GF-D8 (cell line): Measurements from ENCODE around the gene IFIT1.
"Not testable (repeated sequence)": the region's sequence is repeated elsewhere in the genome, so short reads cannot be mapped to it uniquely, and the experiment has no call there.

ENCODE experiments used
- DNase-seq: peaks from one replicate; lab custom pipeline; 2025; lab: John Stamatoyannopoulos, UW

Gene IFIT1

DNA sequence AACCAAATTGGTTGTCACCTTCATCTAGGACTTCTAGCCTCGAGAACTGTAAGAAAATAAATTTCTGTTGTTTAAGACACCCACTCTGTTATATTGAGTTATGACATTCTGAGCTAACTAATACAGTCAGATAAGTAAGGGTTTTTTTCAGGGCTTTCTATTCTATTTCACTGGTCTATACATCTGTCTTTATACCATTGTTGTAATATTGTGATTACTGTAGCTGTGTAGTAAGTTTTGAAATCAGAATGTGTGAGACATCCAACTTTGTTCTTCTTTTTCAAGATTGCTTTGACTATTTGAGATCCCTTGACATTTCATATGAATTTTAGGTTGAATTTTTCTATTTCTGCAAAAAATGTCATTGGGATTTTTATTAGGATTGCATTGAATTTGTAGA is 7.5 kb downstream of the IFIT1 start:
- DNase-seq = no peak

DNA sequence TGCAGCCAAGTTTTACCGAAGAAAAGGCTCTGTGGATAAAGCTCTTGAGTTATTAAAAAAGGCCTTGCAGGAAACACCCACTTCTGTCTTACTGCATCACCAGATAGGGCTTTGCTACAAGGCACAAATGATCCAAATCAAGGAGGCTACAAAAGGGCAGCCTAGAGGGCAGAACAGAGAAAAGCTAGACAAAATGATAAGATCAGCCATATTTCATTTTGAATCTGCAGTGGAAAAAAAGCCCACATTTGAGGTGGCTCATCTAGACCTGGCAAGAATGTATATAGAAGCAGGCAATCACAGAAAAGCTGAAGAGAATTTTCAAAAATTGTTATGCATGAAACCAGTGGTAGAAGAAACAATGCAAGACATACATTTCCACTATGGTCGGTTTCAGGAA is 10.6 kb downstream of the IFIT1 start:
- no peak for DNase-seq

DNA sequence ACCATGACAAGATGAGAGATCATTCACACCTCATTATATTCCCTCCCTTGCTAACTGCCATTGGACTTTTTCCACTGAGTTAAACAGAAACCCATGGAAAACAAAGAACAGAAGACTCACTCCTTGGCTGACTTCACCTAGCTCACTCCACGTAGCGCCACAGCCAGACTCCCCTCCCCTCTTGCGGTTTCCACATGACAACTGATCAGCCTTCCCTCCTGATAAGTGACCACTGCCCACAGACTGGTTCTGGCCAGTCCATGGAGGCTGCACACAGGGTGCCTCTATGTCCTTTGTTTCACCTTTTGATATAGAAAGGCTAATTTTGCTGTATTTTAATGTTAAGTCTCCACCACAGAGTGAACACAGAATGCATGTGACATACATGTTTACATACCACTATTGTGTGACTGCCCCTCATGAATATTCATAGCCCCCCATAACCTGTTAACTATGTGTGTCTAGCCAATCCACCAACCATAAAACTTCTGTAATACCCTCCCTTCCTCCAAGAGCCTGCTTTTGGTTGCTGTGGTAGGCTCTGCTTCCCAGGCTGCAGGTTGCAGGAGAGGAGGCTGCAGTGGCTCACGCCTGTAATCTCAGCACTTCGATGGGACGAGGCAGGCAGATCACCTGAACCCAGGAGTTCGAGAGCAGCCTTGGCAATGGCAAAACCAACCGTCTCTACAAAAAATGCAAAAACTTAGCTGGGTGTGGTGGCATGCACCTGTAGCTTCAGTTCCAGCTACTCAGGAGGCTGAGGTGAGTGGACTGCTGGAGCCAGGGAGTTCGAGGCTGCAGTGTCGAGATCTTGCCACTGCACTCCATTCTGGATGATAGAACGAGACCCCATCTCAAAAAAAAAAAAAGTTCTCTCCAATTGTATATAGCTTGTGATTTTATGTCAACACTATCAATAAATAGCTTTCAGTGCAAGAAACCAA is 12.0 kb downstream of the IFIT1 start:
- DNase-seq = no peak

GRCh38 chr10:89406178-89406577 is 13.8 kb downstream of the IFIT1 start:
- DNase-seq = not testable (repeated sequence)

DNA sequence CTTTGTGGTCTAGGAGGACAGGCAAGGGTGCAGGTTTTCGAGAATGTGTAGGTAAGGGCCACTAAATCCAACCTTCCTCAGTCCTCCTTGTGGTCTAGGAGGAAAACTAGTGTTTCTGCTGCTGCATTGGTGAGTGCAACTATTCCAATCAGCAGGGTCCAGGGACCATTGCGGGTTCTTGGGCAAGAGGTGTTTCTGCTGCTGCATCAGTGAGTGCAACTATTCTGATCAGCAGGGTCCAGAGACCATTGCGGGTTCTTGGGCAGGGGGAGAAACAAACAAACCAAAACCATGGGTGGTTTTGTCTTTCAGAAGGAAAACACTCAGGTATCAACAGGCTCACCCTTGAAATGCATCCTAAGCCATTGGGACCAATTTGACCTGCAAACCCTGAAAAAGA is 15.4 kb downstream of the IFIT1 start:
- DNase-seq = not testable (repeated sequence)

GRCh38 chr10:89409282-89409681 is 16.9 kb downstream of the IFIT1 start:
- not testable (repeated sequence) for DNase-seq

DNA sequence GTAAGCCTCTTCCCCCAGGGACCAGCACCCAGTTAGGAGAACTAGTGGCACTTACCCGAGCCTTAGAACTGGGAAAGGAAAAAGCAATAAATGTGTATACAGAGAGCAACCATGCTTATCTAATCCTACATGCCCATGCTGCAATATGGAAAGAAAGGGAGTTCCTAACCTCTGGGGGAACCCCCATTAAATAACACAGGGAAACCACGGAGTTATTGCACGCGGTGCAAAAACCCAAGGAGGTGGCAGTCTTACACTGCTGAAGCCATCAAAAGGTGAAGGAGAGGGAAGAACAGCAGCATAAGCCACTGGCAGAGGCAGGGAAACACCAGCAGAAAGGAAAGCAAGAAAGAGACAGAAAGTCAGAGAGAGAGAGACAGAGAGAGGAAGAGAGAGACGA is 18.1 kb downstream of the IFIT1 start:
- not testable (repeated sequence) for DNase-seq

GRCh38 chr10:89411135-89411534 is 18.7 kb downstream of the IFIT1 start:
- not testable (repeated sequence) for DNase-seq

GRCh38 chr10:89412276-89412675 is 19.9 kb downstream of the IFIT1 start:
- not testable (repeated sequence) for DNase-seq

DNA sequence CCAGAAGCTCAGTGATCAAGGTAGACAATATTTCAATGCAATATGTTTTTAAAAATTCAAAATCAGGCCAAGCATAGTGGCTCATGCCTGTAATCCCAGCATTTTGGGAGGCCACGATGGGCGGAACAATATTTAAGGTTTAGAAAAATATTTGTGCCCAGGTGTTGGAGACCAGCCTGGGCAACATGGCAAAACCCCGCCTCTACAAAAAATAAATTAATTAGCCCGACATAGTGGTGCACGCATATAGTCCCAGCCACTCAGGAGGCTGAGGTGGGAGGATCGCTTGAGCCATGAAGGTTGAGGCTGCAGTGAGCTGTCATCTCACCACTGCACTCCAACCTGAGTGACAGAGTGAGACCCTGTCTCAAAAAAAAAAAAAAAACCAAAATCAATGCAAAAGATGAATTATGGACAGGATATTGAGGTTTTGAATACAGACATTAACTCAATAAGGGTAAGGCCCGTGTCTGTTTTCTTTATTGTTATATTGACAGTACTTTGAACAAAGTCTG is 21.0 kb downstream of the IFIT1 start:
- DNase-seq = no peak

- DNase-seq = no peak
Measured at GRCh38 chr10:89414146-89414878, 21.9 kb downstream of the IFIT1 start, which contains the start of gene IFIT5. IFIT5 (plus strand) TSS chr10:89414568; CDS start chr10:89414799, 231 bp downstream.

DNA sequence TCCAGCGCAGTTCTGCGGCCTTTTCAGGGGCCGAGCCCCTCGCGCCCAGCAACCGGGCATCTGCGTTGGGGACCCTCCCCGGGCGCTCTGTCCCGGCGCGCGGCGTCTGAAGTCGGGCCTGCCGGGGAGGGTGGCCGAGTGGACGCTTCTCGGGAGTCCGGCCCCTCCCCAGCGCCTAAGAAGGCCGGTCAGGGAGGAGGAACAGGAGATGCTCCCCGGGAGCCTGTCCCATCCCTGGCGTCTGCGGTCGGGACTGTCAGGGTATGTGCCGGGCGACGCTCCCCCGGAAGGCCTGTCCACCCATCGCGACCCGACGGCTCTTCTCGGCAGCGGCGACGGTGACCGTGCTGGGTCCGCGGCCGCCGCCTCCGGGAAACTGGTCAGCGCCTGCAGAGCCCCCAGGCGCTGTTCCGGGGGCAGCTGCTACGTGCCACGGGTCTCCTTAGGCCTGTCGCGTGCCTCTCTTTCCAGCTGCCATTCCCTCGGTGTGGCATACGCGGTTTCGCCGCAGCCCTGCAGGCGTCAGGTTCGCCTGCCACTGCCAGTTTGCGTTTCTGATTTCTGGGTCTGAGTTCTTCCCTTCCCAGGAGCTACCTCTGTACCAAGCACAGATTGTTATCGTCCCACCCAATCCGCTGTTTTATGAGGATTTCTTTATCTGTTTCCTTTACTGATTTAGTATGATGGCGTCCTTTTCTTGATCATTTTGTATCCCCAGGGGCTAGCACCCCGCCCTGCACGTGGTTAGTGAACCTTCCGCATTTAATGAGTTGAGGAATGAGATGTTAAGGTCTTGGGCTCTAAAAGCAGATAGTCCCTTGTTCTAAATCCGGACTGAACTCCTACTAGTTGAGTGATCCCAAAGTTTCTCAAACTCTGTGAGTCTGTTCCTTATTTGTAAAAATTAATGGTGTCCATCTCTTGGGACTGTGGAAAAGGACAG is 22.7 kb downstream of the IFIT1 start:
- no peak for DNase-seq

DNA sequence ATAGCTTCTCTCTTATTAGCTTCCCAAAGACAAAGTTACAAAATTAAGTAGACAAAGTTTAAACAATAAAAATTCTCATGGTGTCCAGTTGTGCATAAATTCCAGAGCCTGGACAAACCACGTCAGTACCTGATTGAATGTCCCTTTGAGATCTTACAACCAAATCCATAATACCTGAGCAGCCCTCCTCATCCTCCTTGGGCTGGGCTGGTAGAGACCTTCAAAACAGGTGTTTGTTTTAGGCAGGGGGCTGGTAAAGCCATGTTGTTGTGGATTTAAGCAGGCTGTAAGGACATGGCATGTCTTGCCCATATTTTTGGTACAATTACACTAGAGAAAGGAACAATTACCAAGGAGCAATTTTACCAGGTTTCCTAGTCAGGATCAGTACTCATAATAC is 24.0 kb downstream of the IFIT1 start:
- no peak for DNase-seq

- DNase-seq = no peak
Measured at GRCh38 chr10:89419548-89419947, 27.1 kb downstream of the IFIT1 start.

DNA sequence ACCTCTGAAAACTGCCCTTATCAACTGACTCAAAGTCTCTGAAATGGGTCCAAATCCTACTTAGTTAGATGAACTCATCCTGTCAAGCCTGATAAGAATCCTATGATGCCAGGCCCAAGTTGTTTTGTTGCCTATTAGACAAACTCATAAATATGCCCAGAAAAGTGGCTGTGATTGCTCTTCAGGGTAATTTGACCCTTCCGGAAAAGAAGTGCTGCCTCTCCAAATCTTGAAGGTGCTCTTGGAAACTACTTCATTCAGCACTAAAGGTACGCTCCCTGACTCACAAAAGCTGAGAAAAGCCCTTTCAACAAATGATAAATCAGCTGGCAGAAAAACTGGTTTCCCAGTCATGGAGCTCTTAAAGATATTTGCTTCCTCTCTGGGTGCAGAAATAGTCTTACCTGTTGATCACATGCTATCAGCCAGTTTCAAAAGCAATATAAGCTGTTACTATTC is 28.6 kb downstream of the IFIT1 start:
- DNase-seq = no peak

- DNase-seq = no peak
Measured at GRCh38 chr10:89425000-89425399, 32.6 kb downstream of the IFIT1 start.

DNA sequence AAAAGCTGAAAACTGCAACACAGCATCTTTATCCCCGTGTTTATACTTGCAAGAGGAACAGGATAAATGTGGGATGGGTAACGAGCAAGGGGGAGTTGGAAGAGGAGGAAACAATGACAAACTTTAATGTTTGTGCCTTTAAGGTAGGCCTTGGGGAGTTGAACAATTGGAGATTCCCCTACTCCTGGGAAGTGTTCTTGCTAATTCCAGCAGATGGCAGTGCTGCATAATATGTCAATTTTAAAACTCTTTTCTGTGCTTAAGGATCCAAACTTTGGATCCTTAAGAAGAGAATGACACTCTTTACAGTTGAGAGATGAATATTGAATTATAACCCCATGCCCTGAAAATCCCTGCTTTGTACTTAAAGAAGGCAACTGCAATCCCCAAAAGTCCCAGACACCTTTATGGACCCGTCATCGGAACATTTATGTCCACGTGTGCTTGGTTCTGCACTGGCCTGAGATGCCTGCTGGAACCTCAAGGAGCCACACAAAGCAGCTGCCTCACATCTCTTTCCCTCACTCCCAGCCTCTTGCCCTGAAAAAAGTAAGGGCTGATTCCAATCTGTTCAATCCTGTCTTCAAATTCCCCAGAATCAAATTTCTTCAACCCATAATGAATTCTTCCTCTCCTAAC is 33.9 kb downstream of the IFIT1 start:
- no peak for DNase-seq

GRCh38 chr10:89427629-89428028 is 35.2 kb downstream of the IFIT1 start:
- no peak for DNase-seq

- DNase-seq = no peak
Measured at GRCh38 chr10:89428877-89429276, 36.5 kb downstream of the IFIT1 start.

DNA sequence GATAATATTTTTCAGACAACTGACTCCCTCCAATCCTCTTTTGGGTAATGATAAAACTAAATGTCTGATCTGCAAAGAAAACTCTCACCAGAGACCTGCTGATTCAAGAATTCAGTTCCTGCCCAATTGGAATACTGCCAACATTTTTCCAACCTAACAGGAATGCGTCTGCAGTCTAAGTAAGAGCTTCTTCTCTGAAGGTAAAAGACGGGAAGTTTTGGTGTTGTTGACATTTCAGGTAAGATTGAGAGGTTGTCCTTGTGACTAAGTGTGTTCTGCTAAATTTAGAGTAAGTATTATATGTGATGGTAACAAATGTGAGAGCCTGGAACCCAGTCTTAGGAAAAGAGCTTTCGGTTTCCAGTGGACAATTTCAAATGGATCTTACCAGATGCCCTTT is 39.6 kb downstream of the IFIT1 start:
- DNase-seq = no peak

- no peak for DNase-seq
Measured at GRCh38 chr10:89438525-89438924, 46.1 kb downstream of the IFIT1 start.
